T-helper 1 cell treated with Interleukin-12 subunit alpha and Interleukin-12 subunit beta and Interleukin-4 antibody, amounts not matched to agents 30 ng/mL and 1 ng/mL, for 36 hours (primary cell): ENCODE results near the gene ZKSCAN5. TPM values are rescaled to one million over a fixed set of nuclear protein-coding genes. Genes with fewer than 3 reads are reported as not detected.

Source experiments
- intact Hi-C: fragments of 100-400 bp; cut with micrococcal nuclease; formaldehyde crosslinking; loops from one replicate; pipeline ENCODE4 v1.15.1; 2024
- total RNA-seq: library from RNA; stranded (reverse); gene quantifications from 2 replicates; pipeline ENCODE4 v1.2.3, GENCODE V29; 2022

ZKSCAN5 gene
- total RNA-seq, 1 donor from 2014 or later, result 12.6 TPM

- intact Hi-C loops, result loop anchor here (1.0 kb wide), 1 partner anchor 8 kb away; no protein-coding TSS in a partner anchor
Measured at GRCh38 chr7:99579956-99580777, 75.7 kb downstream of the ZKSCAN5 start.

- intact Hi-C loops, result loop anchor here (1.0 kb wide), 1 partner anchor 7 kb away; no protein-coding TSS in a partner anchor
Measured at GRCh38 chr7:99580778-99581332, 76.4 kb downstream of the ZKSCAN5 start.

Other genes with a start within 250 kb of the ZKSCAN5 start
- not detected in 2 replicates for gene MYH16, start 231.8 kb upstream of the ZKSCAN5 start, total RNA-seq
- 60.3 and 67.1 TPM in 2 replicates for gene ARPC1A, start 178.8 kb upstream of the ZKSCAN5 start, total RNA-seq
- gene ARPC1B, start 129.9 kb upstream of the ZKSCAN5 start, total RNA-seq, result 405 and 417 TPM in 2 replicates
- 102 and 107 TPM in 2 replicates for gene PDAP1, start 96.1 kb upstream of the ZKSCAN5 start, total RNA-seq
- gene BUD31, start 95.7 kb upstream of the ZKSCAN5 start, total RNA-seq, result 111 and 118 TPM in 2 replicates
- gene PTCD1, start 65.9 kb upstream of the ZKSCAN5 start, total RNA-seq, result 10.0 and 11.8 TPM in 2 replicates
- gene CPSF4, start 65.7 kb upstream of the ZKSCAN5 start, total RNA-seq, result 68.0 and 70.2 TPM in 2 replicates
- gene ATP5MF, start 38.5 kb upstream of the ZKSCAN5 start, total RNA-seq, result 341 and 351 TPM in 2 replicates
- 27.5 and 28.5 TPM in 2 replicates for gene ZNF789, start 31.8 kb upstream of the ZKSCAN5 start, total RNA-seq
- 60.1 and 61.7 TPM in 2 replicates for gene ZNF394, start 4.4 kb upstream of the ZKSCAN5 start, total RNA-seq
- gene FAM200A, start 47.5 kb downstream of the ZKSCAN5 start, total RNA-seq, result 4.2 and 4.5 TPM in 2 replicates
- gene ZNF655, start 54.0 kb downstream of the ZKSCAN5 start, total RNA-seq, result 102 and 108 TPM in 2 replicates
- 1.4 and 1.6 TPM in 2 replicates for gene TMEM225B, start 93.6 kb downstream of the ZKSCAN5 start, total RNA-seq
- 26.8 and 28.9 TPM in 2 replicates for gene ZSCAN25, start 112.3 kb downstream of the ZKSCAN5 start, total RNA-seq
- gene CYP3A5, start 175.3 kb downstream of the ZKSCAN5 start, total RNA-seq, result not detected in 2 replicates
- not detected in 2 replicates for gene CYP3A7, start 230.5 kb downstream of the ZKSCAN5 start, total RNA-seq